GM23338 (cell line): ENCODE measurements around the gene ARHGEF37. TPM values are rescaled to one million over a fixed set of nuclear protein-coding genes. Genes with fewer than 3 reads are reported as not detected.

Experiments used
- ATAC-seq: fragments of 200-7000 bp; cut with Tn5 transposase; 3 replicates; pipeline ENCODE4 v1.9.1; 2020
- DNase-seq: peaks from one replicate; pipeline ENCODE4 v3.0.0-alpha.2; 2015; ENCODE audit warnings: low spot score
- H2AFZ ChIP-seq: fragments of 200-600 bp; sonication (generic); 2 replicates; pipeline ENCODE4 v1.8.0; 2016; ENCODE audit warnings: antibody characterized with exemption, mild to moderate bottlenecking, moderate library complexity
- H3F3A ChIP-seq: fragments of 200-600 bp; sonication (generic); replicated peaks from 2 replicates; pipeline ENCODE4 v1.8.0; 2017; ENCODE audit warnings: antibody characterized with exemption, mixed run types, low read depth
- H3K27ac ChIP-seq: fragments of 200-600 bp; sonication (generic); 2 replicates; pipeline ENCODE4 v1.6.1; 2016; ENCODE audit warnings: low read depth
- H3K27me3 ChIP-seq: fragments of 200-600 bp; sonication (generic); 2 replicates; pipeline ENCODE4 v1.8.0; 2016; ENCODE audit warnings: mild to moderate bottlenecking, mixed run types, moderate library complexity; ENCODE audit not compliant: insufficient read depth
- H3K36me3 ChIP-seq: fragments of 200-600 bp; sonication (generic); 2 replicates; pipeline ENCODE4 v1.8.0; 2016; ENCODE audit warnings: mild to moderate bottlenecking; ENCODE audit not compliant: insufficient read depth
- H3K4me1 ChIP-seq: fragments of 200-600 bp; sonication (generic); 2 replicates; pipeline ENCODE4 v1.8.0; 2016; ENCODE audit warnings: mild to moderate bottlenecking, moderate library complexity; ENCODE audit not compliant: insufficient read depth
- H3K4me2 ChIP-seq: fragments of 200-600 bp; sonication (generic); 2 replicates; pipeline ENCODE4 v1.7.1; 2017; ENCODE audit warnings: mixed run types
- H3K4me3 ChIP-seq: fragments of 200-600 bp; sonication (generic); 2 replicates; pipeline ENCODE4 v1.6.1; 2016; ENCODE audit warnings: mixed run types
- H3K79me2 ChIP-seq: fragments of 200-600 bp; sonication (generic); replicated peaks from 2 replicates; pipeline ENCODE4 v1.8.0; 2017; ENCODE audit warnings: mild to moderate bottlenecking; ENCODE audit not compliant: insufficient read depth
- H3K9me2 ChIP-seq: fragments of 200-600 bp; sonication (generic); 2 replicates; pipeline ENCODE4 v1.8.0; 2017; ENCODE audit not compliant: insufficient read depth
- H4K20me1 ChIP-seq: fragments of 200-600 bp; sonication (generic); replicated peaks from 2 replicates; pipeline ENCODE4 v1.8.0; 2017; ENCODE audit warnings: mild to moderate bottlenecking; ENCODE audit not compliant: insufficient read depth
- H3K27ac Mint-ChIP-seq: 2 replicates; pipeline ENCODE4 v1.8.0; 2020; ENCODE audit warnings: inconsistent platforms, mild to moderate bottlenecking, moderate library complexity, mixed read lengths
- H3K27me3 Mint-ChIP-seq: 3 replicates; pipeline ENCODE4 v1.8.0; 2022; ENCODE audit warnings: low read depth, mild to moderate bottlenecking, moderate library complexity, mixed read lengths, inconsistent platforms; ENCODE audit not compliant: insufficient read depth, poor library complexity
- H3K36me3 Mint-ChIP-seq: 3 replicates; pipeline ENCODE4 v1.8.0; 2021; ENCODE audit warnings: low read depth, mild to moderate bottlenecking, inconsistent platforms, moderate library complexity, mixed read lengths
- H3K4me1 Mint-ChIP-seq: 3 replicates; pipeline ENCODE4 v1.8.0; 2020; ENCODE audit warnings: mild to moderate bottlenecking, inconsistent platforms, mixed read lengths
- H3K4me3 Mint-ChIP-seq: 3 replicates; pipeline ENCODE4 v1.8.0; 2021; ENCODE audit warnings: moderate library complexity, mild to moderate bottlenecking, inconsistent platforms, mixed read lengths
- H3K9me3 Mint-ChIP-seq: 3 replicates; pipeline ENCODE4 v1.8.0; 2020; ENCODE audit warnings: moderate library complexity, mild to moderate bottlenecking, inconsistent platforms, mixed read lengths
- CREB1 ChIP-seq: fragments of 250-450 bp; sonication (Bioruptor Pico); IDR thresholded peaks from 2 replicates; pipeline ENCODE4 v1.5.0; 2020; ENCODE audit warnings: low read depth, mild to moderate bottlenecking, moderate library complexity
- ETS1 ChIP-seq: IDR thresholded peaks from 2 replicates; pipeline ENCODE4 v1.6.1; 2016; ENCODE audit warnings: antibody characterized with exemption
- EZH2 ChIP-seq: fragments of 200-600 bp; sonication (generic); IDR thresholded peaks from one replicate; pipeline ENCODE4 v1.8.0; 2017; ENCODE audit warnings: antibody characterized with exemption, mild to moderate bottlenecking, low read depth; ENCODE audit not compliant: unreplicated experiment
- EZH2phosphoT487 ChIP-seq: fragments of 200-600 bp; sonication (generic); IDR thresholded peaks from one replicate; pipeline ENCODE4 v1.8.1; 2018; ENCODE audit warnings: antibody characterized with exemption; ENCODE audit not compliant: unreplicated experiment
- JUNB ChIP-seq: IDR thresholded peaks from one replicate; pipeline ENCODE4 v1.6.1; 2016; ENCODE audit warnings: antibody characterized with exemption; ENCODE audit not compliant: unreplicated experiment
- NANOG ChIP-seq: IDR thresholded peaks from 2 replicates; pipeline ENCODE4 v1.6.1; 2016; ENCODE audit warnings: antibody characterized with exemption, borderline replicate concordance
- REST ChIP-seq: IDR thresholded peaks from one replicate; pipeline ENCODE4 v1.6.1; 2018; ENCODE audit warnings: antibody characterized with exemption; ENCODE audit not compliant: unreplicated experiment
- ZNF114 ChIP-seq: fragments of 250-450 bp; sonication (Bioruptor Pico); IDR thresholded peaks from 2 replicates; pipeline ENCODE4 v1.5.0; 2020; ENCODE audit warnings: mild to moderate bottlenecking, moderate library complexity
- ZNF331 ChIP-seq: fragments of 250-450 bp; sonication (Bioruptor Pico); IDR thresholded peaks from 2 replicates; pipeline ENCODE4 v1.5.0; 2020; ENCODE audit warnings: low read depth, mild to moderate bottlenecking, moderate library complexity
- polyA plus RNA-seq: library from polyadenylated mRNA; unstranded; fragments of >200 nt; fragmentation: Nextera tagmentation; extraction: Ambion mirVana; gene quantifications from 2 replicates; pipeline ENCODE4 v1.2.1, GENCODE V29; 2016
- total RNA-seq: library from RNA; depleted of rRNA; stranded (reverse); fragments of >200 nt; shearing (Covaris generic); gene quantifications from 2 replicates; pipeline ENCODE4 v1.2.3, GENCODE V29; 2014

Gene ARHGEF37
- total and polyA plus RNA-seq, 2 experiments from 2014 or later = 0.14 to 0.79 TPM

GRCh38 chr5:149682532-149683075, 101.3 kb downstream of the ARHGEF37 start (continued):
- TF ChIP-seq ETS1 (no peak), ZNF331 (CRISPR knock-in tag) (no peak), JUNB (no peak), ZNF114 (CRISPR knock-in tag) (no peak), EZH2 (no peak)

- Histone ChIP-seq H4K20me1 (no peaks in the 10 kb centered on the region), H3K9me2 (no peaks in the 10 kb centered on the region), H3K27ac (no peak overlapping the region), H3K4me3 (no peak overlapping the region), H2AFZ (no peak overlapping the region), H3F3A (no peaks in the 10 kb centered on the region), H3K36me3 (no peaks in the 10 kb centered on the region), H3K4me2 (no peak overlapping the region), H3K4me1 (no peaks in the 10 kb centered on the region), H3K27me3 (no peaks in the 10 kb centered on the region), H3K79me2 (no peaks in the 10 kb centered on the region)
- no peaks in the 10 kb centered on the region for H3K27me3 Mint-ChIP-seq
- no peaks in the 10 kb centered on the region for H3K4me1 Mint-ChIP-seq
- H3K9me3 Mint-ChIP-seq = no peaks in the 10 kb centered on the region; the same call in 2 of the 3 replicates
- H3K4me3 Mint-ChIP-seq = no peak overlapping the region
- TF ChIP-seq ZNF114 (CRISPR knock-in tag) = no peak
- TF ChIP-seq EZH2phosphoT487 = no peak
- TF ChIP-seq ETS1 = no peak
- no peak for TF ChIP-seq ZNF331 (CRISPR knock-in tag)
- TF ChIP-seq REST = no peak
- TF ChIP-seq CREB1 (CRISPR knock-in tag) = no peak
- no peak for TF ChIP-seq EZH2
- TF ChIP-seq NANOG = no peak
- H3K36me3 Mint-ChIP-seq = no peaks in the 10 kb centered on the region
- no peak overlapping the region for H3K27ac Mint-ChIP-seq
- ATAC-seq (no peak), DNase-seq (no peak)
Measured at GRCh38 chr5:149683964-149684363, 102.7 kb downstream of the ARHGEF37 start.
